ENCODE results near the gene TAOK3.
"Not testable (repeated sequence)": the region's sequence is repeated elsewhere in the genome, so short reads cannot be mapped to it uniquely, and the experiment has no call there.

Gene TAOK3

GRCh38 chr12:118372541-118373495 lies at the start of gene TAOK3:
Gene TAOK3, minus strand, starts transcription at chr12:118372907. Its CDS starts 117,340 bp downstream, at chr12:118255567.
- DNase-seq (ENCODE audit: low read depth in 3 of 3, low spot score in 1 of 3), result peak; percentile 91 to 95 (median 93)

DNA sequence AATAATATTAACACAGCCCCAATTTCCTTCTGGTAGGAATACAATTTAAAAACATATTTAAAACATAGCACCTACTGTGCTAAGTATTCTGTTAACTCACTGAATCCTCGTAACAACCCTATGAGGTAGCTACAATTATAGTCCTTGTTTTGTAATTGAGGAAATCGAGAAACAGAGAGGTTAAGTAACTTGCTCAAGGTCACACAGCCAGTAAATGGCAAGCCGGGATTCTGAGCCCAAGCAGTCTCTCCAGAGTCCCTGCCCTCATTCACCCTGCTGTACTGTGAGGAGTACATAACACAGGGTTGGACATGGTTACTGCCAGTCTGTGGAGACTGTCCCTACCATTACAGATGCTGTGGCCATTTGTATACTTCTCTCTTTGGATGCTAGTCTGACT lies 48.0 kb upstream of the TAOK3 start:
- DNase-seq (ENCODE audit: low read depth in 3 of 3, low spot score in 1 of 3), result no peak

DNA sequence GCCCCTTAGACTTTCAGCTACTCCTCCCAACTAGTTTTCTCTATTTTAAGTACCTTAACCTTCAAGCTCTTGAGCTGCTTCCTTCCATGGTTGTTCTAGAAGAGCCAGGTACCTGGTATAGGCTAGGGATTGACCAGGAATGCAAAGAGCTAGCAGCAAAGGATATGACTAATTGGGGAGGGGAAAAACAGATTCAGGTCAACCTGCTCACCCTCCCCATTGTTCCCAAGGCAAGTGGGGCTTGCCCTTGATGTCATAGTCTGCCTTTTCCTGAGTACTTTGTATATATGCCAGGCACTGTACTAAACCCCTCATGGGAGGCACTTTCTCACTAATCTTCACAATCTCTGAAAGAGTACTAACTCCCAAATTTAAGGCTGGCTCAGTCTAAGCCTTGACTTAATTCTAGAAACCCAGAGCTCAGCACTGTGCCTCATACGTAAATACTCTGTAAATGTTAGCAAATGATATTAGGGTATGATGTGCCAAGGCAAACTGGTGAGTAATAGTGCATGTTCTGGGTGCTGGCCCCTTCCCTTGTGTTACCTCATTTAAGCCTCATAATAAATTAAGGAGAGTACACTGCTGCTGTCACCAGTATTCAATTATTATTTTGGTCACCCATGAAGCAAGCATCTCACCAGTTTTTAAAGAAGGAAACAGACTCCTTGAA lies 45.8 kb upstream of the TAOK3 start:
- DNase-seq (ENCODE audit: low read depth in 3 of 3, low spot score in 1 of 3), result no peak

DNA sequence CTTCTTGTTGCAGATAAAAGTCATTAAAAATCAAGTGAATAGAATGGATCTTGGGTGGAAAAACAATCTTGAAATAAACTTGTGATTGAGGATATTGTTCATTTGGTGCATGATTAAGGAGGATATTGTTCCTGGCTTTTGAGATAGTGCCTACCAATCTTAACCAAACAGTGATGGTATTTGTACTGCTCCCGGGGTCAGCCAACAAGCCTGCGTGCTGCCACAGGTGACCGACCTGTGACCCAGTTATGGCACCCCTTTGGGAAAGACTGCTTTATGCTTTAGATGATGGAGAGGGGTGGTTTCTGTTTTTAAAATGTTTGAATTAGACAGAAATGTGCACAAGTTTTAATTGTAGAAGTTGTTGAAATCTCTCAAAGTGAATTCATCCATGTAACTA lies 45.2 kb upstream of the TAOK3 start:
- DNase-seq (ENCODE audit: low read depth in 3 of 3, low spot score in 1 of 3), result no peak

DNA sequence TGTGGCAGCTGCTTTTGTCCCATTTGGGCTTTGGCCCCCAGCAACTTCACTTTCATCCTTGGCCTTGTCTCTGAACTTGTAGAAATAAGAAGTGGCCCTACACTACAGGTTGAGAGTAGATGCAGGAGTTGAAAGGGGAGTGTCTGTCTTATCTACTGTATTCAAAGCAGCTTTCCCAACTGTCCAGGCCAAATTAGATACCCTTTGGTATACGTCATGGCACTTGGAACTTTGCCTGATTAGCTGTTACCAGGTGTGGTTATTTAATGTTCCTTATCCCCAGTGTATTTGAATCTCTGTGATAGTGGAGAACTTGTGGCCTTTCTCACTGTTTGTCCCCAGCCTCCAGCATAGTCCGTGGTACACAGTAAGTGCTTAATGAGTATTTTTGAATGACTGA lies 37.1 kb upstream of the TAOK3 start:
- DNase-seq (ENCODE audit: low read depth in 3 of 3, low spot score in 1 of 3), result no peak

GRCh38 chr12:118408241-118408640 lies 35.5 kb upstream of the TAOK3 start:
- DNase-seq (ENCODE audit: low read depth in 3 of 3, low spot score in 1 of 3), result not testable (repeated sequence)

GRCh38 chr12:118404876-118405521 lies 32.3 kb upstream of the TAOK3 start:
- DNase-seq (ENCODE audit: low read depth in 3 of 3, low spot score in 1 of 3), result peak in 1 of 3 donors; percentile 24

GRCh38 chr12:118402251-118402650 lies 29.5 kb upstream of the TAOK3 start:
- no peak for DNase-seq (ENCODE audit: low read depth in 3 of 3, low spot score in 1 of 3)

DNA sequence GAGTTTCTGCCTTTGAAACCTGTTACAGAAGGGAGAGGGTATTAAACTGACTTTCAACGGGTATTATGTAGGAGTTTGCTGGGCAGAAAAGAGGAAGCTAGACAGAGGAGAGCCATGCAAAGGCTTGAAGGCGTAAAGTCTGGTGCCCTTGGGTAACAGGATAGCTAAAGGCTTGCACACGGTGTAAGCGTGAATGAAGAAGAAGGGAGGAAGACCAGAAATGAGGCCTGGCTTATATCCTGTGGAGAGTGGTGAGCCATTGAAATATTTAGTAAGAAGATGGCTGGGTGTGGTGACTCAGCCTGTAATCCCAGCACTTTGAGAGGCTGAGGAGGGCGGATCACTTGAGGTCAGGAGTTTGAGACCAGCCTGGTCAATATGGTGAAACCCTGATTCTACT lies 26.2 kb upstream of the TAOK3 start:
- no peak for DNase-seq (ENCODE audit: low read depth in 3 of 3, low spot score in 1 of 3)

DNA sequence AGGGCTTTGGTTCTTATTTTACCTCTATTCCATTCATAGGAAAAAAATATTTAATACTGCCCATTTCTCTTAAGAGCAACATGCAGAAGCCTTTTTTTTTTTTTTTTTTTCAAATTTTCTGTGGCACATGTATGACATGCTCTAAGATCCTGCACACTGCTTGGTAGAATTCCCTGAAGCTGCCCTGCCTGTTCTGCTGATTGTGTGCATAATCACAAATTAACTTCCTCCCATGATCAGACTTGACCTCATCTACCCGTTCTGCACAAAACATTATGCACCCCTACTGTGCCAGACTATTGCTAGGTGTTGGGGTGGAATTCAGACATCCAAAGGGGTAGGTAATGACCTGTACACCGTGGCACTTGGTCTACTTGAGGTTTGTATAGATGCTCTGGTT lies 25.8 kb upstream of the TAOK3 start:
- DNase-seq (ENCODE audit: low read depth in 3 of 3, low spot score in 1 of 3), result no peak

- no peak for DNase-seq (ENCODE audit: low read depth in 3 of 3, low spot score in 1 of 3)
Observed at GRCh38 chr12:118397708-118398440, 25.2 kb upstream of the TAOK3 start.

DNA sequence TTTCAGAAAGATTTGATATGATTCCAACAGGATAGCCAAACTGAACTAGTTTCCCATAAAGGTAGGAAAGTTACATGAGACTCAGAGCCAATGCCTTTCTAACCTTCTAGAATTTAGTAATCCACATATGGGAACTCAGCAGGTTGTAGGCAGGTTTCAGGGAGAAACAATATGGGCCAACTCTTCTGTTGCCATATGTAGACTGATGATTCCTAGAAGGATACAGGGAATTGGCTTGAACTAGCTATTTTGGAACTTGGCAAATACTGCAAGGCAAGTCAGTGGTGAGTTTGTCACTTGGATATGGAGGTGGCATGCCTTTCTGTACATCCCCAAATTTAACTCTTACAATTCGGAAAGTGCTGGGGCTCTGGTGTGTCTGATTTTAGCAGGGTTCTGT lies 19.1 kb upstream of the TAOK3 start:
- DNase-seq (ENCODE audit: low read depth in 3 of 3, low spot score in 1 of 3), result no peak

GRCh38 chr12:118391424-118391823 lies 18.7 kb upstream of the TAOK3 start:
- no peak for DNase-seq (ENCODE audit: low read depth in 3 of 3, low spot score in 1 of 3)

DNA sequence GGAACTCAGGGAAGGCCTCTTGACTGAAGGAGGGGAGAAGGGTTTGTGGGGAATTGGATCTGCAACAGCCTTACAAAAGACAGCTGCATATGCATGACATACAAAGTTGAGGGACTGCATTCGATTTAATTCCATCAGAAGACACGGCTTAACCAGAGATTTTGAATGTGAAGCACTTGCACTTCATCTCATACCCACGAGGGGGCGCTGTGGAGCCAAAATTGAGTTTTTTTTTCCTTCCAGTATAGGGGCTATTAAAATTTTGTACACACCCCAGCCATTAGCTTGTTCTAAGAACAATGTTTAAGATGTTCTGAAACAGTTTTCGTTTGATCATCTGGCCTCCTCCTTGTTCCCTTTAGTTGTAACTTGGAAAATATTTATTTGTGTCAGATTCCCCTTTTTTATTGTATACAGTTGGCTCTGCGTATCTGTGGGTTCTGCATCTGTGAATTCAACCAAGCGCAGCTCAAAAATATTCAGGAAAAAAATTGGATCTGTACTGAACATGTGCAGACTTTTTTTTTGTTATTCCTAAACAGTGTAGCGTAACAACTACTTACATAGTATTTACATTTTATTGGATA lies 5.3 kb upstream of the TAOK3 start:
- DNase-seq (ENCODE audit: low read depth in 3 of 3, low spot score in 1 of 3), result peak; percentile 19 to 71 (median 56)

DNA sequence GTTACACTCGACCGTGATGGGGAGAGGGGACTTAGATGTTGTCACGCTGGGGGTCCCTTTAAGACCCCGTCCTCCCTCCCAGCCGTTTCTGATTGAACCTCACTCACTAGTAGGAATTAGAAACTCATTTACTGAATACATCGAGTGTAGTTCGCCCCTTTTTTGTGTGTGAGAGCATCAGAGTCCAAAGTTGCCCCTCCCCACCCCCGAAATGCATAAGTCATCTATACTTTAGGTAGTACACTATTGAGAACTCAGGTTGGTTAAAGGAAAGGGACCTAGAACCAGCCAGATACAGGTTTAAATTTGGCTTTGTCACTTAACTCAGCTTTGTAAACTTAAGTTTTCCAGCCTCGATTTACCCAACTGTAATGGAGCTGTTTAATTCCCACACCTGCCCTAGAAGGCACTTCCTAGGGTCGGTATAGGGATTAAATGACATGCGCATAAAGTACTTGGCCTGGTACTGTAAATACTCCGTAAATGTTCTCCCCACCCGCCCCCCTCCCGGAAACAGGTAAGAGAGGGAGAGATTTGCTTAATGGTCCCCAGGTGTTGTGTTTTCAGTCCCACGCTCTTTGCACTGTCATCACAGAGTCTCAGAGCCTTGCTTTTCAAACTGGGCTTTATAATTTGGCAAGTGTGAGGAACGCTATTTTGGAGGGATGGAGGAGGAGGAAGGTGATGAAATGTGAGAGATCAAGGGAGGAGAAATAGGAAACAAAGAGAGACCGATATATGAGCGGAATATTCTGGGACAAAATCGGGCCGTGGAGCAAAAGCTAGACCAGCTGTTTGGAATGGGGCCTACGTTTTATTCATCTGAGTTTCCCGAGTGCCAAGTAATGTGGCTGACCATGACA lies 4.5 kb upstream of the TAOK3 start:
- no peak for DNase-seq (ENCODE audit: low read depth in 3 of 3, low spot score in 1 of 3)

GRCh38 chr12:118376089-118377020 lies 3.6 kb upstream of the TAOK3 start, which contains the start of gene SUDS3:
Gene SUDS3, plus strand, starts transcription at chr12:118376555. Its CDS starts 137 bp downstream, at chr12:118376692.
- DNase-seq (ENCODE audit: low read depth in 3 of 3, low spot score in 1 of 3), result peak; percentile 81 to 96 (median 88)

DNA sequence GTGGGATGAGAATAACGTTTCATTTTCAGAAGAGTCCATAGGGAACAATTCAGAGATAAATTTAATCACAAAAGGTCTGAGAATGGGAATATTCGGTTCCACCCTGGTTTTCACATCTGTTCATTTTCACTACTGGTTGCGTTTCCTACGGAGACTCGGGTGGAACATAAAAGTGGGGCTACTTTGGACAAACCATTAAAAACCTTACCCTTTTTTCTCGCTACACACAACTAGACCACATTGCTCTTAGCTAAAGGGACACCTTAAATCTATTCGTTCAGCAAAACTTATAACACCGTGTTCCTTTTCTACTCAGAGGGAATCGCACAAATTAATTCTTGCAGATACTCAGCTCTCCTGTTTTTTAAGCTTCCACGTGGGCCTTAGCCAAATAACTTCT lies 2.6 kb upstream of the TAOK3 start:
- no peak for DNase-seq (ENCODE audit: low read depth in 3 of 3, low spot score in 1 of 3)

- no peak for DNase-seq (ENCODE audit: low read depth in 3 of 3, low spot score in 1 of 3)
Observed at GRCh38 chr12:118374909-118375308, 2.2 kb upstream of the TAOK3 start.

Data from stimulated activated CD4-positive, alpha-beta T cell treated with anti-CD3 and anti-CD28 coated beads, TNF-alpha, amount 100 ng/mL, for 1 hour (primary cell).